Heart left ventricle (tissue), 16 donors: ENCODE results near the gene HOTAIR. TPM values are rescaled to one million over a fixed set of nuclear protein-coding genes. Genes with fewer than 3 reads are reported as not detected.

ENCODE experiments used
- ATAC-seq, 4 donors: fragments of 200-7000 bp; cut with Tn5 transposase; one replicate each; pipeline ENCODE4 v1.9.1; 2020 to 2022; ENCODE audit warnings: moderate library complexity in 4 of 4, mild to moderate bottlenecking in 3 of 4, moderate number of reproducible peaks in 1 of 4
- DNase-seq, 5 donors: peaks; one replicate each; pipeline ENCODE4 v3.0.0-alpha.2; 2020
- H3K27ac ChIP-seq, 12 donors: fragments of 200-600 bp; sonication (generic) in 4 of 12; one replicate each; pipeline versions ENCODE4 v1.5.0 to v1.8.0; 2016 to 2022; ENCODE audit warnings: mild to moderate bottlenecking in 2 of 12
- H3K27me3 ChIP-seq, 9 donors: fragments of 200-600 bp; sonication (generic) in 2 of 9; one replicate each; pipeline versions ENCODE4 v1.5.1 to v1.8.0; 2016 to 2022; ENCODE audit warnings: mild to moderate bottlenecking in 3 of 9
- H3K36me3 ChIP-seq, 9 donors: fragments of 200-600 bp; sonication (generic) in 2 of 9; one replicate each; pipeline versions ENCODE4 v1.5.0 to v1.8.0; 2018 to 2022; ENCODE audit warnings: mild to moderate bottlenecking in 2 of 9
- H3K4me1 ChIP-seq, 12 donors: fragments of 200-600 bp; sonication (generic) in 4 of 12; one replicate each; pipeline versions ENCODE4 v1.5.0 to v1.8.0; 2016 to 2022; ENCODE audit warnings: mild to moderate bottlenecking in 3 of 12
- H3K4me3 ChIP-seq, 12 donors: fragments of 200-600 bp; sonication (generic) in 4 of 12; one replicate each; pipeline versions ENCODE4 v1.5.0 to v1.8.0; 2017 to 2022; ENCODE audit warnings: mild to moderate bottlenecking in 9 of 12, moderate library complexity in 4 of 12
- H3K9me3 ChIP-seq, 12 donors: fragments of 200-600 bp; sonication (generic) in 4 of 12; one replicate each; pipeline versions ENCODE4 v1.5.0 to v1.8.0; 2016 to 2022; ENCODE audit warnings: mild to moderate bottlenecking in 1 of 12
- CTCF ChIP-seq, 12 donors: fragments of 200-600 bp; sonication (generic) in 4 of 12; IDR thresholded peaks; one replicate each; pipeline versions ENCODE4 v1.5.0 to v1.8.0; 2018 to 2022; ENCODE audit warnings: antibody characterized with exemption in 12 of 12, mild to moderate bottlenecking in 5 of 12
- POLR2A ChIP-seq, 2 donors: fragments of 450-650 bp; IDR thresholded peaks; one replicate each; pipeline ENCODE4 v1.6.1; 2017; ENCODE audit warnings: antibody characterized with exemption in 2 of 2, mild to moderate bottlenecking in 2 of 2, moderate library complexity in 2 of 2
- WGBS, 4 donors: extraction: QIAGEN DNeasy Blood & Tissue Kit in 2 of 4; methylation state at CpG; one replicate each; pipeline versions ENCODE4 v1.1.5 to v1.1.7; 2013 to 2018; 5-methylcytosine and 5-hydroxymethylcytosine counted together
- intact Hi-C, 10 donors: fragments of 100-400 bp; cut with DNase I; formaldehyde crosslinking; loops; one replicate each; pipeline versions ENCODE4 v1.11.1 to v1.14.2; 2022
- polyA plus RNA-seq, 2 donors: library from polyadenylated mRNA; stranded (reverse); fragments of 200-250 nt; gene quantifications; one replicate each; pipeline ENCODE4 v1.2.3, GENCODE V29; 2013
- total RNA-seq, 9 donors: library from RNA; depleted of rRNA in 2 of 9; stranded (reverse); fragments of >200 nt in 2 of 9; fragmentation: NEBNext Ultra II Directional in 3 of 9; extraction: Animal tissue kit (Norgen Biotek cat#: 25700) in 3 of 9; gene quantifications; one replicate each; pipeline versions ENCODE4 v1.1.0 to v1.2.4, GENCODE V29; 2016 to 2023
- donor health status: ischemic (EF 13 %, LVEDD 7.1; RV severe dilation, severe dysfunction).
- donor health status: healthy with polysubstance abuse.
- donor health status: DM: no; HTN: yes; CAD: no.
- donor health status: DM: no; HTN: no; CAD: no.
- donor health status: ischemic (EF 25% LVEDD 6.9; RV normal size, moderate dysfunction).
- donor health status: ischemic (EF 25% LVEDD 5.7; RV mildly dilated, moderate dysfunction).
- donor health status: healthy.
- donor health status: DM: yes; HTN: yes; CAD: no.
- donor health status: ischemic (EF 35%, LVEDD 5.7; RV mildly dilated, moderate dysfunction).
- donor health status: nonischemic (EF 11% LVEDD 7.7; RV severe dilation, severe dysfunction).
- donor health status: DM: yes; HTN: yes; CAD: no.
- donor health status: PGD.
- donor health status: ischemic (EF 29% LVEDD 5.4; RV normal size, mild dysfunction).
- donor health status: nonischemic (EF 23%, LVEDD 6.1; RV moderate dilation, normal function).

Gene HOTAIR
- total and polyA plus RNA-seq, 11 donors: not detected

DNA sequence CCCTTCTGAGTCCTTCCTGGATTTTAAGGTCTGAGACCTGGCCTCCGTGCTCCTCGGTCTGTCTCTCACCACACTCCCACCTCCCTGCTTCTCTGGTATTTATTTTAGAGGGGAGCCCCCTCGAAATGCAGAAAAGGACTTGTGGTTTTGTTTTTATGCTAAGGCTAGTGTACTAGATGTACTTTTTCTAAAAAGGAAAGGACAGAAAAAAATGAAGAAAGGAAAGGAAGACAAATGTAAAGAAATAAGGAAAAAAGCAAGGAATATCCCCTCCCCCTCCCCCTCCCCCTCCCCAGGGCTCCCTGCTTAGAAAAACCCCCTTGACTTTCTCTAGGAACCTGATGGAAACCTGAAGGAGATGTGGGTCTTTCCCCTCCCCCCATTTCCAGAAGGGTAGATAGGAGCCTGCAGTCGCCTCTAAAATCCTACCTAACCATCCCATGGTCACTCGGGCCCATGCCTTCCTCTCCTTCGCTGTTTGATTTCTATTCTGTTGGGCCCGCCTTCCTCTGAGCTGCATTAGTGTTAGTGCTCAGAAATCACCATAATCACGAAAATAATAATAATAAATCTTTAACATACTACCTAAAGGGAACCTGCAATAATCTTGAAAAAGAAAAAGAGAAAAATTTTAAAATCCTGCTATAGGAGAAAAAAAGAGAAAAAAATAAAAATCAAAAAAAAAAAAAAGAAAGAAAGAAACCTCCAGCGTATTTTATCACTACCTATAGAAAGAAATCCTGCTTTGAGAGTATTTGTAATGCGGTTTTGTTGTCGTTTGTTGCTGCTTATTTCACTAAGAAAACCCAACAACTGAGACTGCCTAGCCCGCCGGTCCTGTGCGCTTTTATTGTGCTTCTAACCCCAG is 37.1 kb upstream of the HOTAIR start:
- Histone ChIP-seq H3K27me3 (peaks cover 74 to 98% (median 94%) of the 10 kb centered on the region in 9 donors), H3K4me1 (peaks cover 0 to 22% (median 9%) of the 10 kb centered on the region in 12 donors), H3K9me3 (no peaks in the 10 kb centered on the region), H3K27ac (no peak overlapping the region), H3K36me3 (no peaks in the 10 kb centered on the region), H3K4me3 (no peak overlapping the region)
- TF ChIP-seq CTCF (IDR thresholded peaks at IDR 0.05) (no peak), POLR2A (IDR thresholded peaks at IDR 0.05) (no peak)
- DNase-seq (no peak), ATAC-seq (no peak)
- intact Hi-C loops: no loop called here
- 14 to 24% (median 20%) methylated on average over 14 of the region's 14 CpGs for WGBS, 4 donors

- H3K27me3 ChIP-seq: peaks cover 67 to 98% (median 94%) of the 10 kb centered on the region in 9 donors
- intact Hi-C loops: no loop called here
- no peak overlapping the region for H3K27ac ChIP-seq
Observed at GRCh38 chr12:54010972-54011664, 36.4 kb upstream of the HOTAIR start.

DNA sequence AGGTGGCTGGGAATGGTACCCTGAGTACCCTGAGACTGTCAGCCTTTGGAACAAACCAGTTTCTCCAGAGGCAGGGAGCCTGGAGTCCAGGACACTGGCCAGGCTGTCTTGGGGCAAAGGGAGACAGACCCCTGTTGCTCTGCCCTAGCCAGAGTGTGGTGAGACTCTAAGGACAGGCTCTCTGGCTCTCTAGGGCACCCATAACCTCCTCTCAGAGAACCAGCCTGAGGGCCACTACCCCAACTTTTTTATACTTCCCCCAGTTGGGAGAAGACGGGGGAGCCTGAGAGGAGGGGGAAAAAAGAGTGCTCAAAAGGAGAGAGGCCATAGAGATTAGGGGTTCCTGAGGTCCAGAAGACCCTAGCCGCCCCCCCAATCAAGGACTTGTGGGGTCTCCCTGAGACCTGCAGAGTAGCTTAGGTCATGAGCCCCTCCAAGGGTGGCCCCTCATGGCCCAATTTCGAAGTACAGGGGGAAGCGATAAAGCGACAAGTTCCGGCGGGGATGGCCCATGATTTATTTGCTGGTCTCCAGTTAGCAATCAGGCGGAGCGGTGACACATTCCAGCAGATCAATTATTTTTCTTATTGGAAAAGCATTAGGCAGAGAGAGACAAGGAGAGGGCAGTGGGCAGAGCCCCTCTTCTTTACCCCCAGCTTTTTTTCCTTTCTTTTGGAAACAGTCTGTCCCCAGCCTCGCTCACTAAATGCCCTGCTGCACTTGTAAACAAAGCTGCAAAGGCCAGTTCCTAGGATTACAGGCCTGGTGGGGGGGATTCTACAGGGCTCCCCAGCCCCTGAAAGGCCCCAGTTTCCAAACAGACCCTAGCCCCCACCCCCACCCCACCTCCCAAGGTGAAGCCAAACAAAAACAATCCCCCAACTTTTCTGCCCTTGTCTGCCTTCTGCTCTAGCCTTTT is 35.6 kb upstream of the HOTAIR start:
- TF ChIP-seq CTCF (IDR thresholded peaks at IDR 0.05): no peak
- Histone ChIP-seq H3K36me3 (no peaks in the 10 kb centered on the region), H3K27ac (no peak overlapping the region), H3K9me3 (no peaks in the 10 kb centered on the region), H3K4me1 (peaks cover 0 to 27% (median 12%) of the 10 kb centered on the region in 12 donors), H3K4me3 (no peak overlapping the region), H3K27me3 (peaks cover 63 to 98% (median 94%) of the 10 kb centered on the region in 9 donors)
- intact Hi-C loops: no loop called here
- WGBS, 4 donors: 10 to 18% (median 14%) methylated on average over 10 of the region's 10 CpGs
- DNase-seq (no peak), ATAC-seq (no peak)

More at GRCh38 chr12:54010972-54011664, 36.4 kb upstream of the HOTAIR start:
- DNase-seq: no peak
- no peaks in the 10 kb centered on the region for H3K9me3 ChIP-seq
- no peak overlapping the region for H3K4me3 ChIP-seq
- no peaks in the 10 kb centered on the region for H3K36me3 ChIP-seq
- H3K4me1 ChIP-seq: peaks cover 0 to 22% (median 10%) of the 10 kb centered on the region in 12 donors
- TF ChIP-seq POLR2A (IDR thresholded peaks at IDR 0.05): no peak
- TF ChIP-seq CTCF (IDR thresholded peaks at IDR 0.05): no peak
- 5 to 9% (median 7%) methylated on average over 17 of the region's 17 CpGs for WGBS, 4 donors
- no peak for ATAC-seq
